MM.1S (cell line): ENCODE results near the gene ZAR1L.

ENCODE experiments used
- DNase-seq: peaks from one replicate; pipeline ENCODE4 v3.0.0-alpha.2; 2015
- H2AFZ ChIP-seq: fragments of 300-600 bp; sonication (generic); 2 replicates; pipeline ENCODE4 v1.6.0; 2016; ENCODE audit warnings: antibody characterized with exemption, low read length
- H3F3A ChIP-seq: fragments of 300-600 bp; sonication (generic); 2 replicates; pipeline ENCODE4 v1.6.1; 2016; ENCODE audit warnings: mild to moderate bottlenecking, antibody characterized with exemption, low read length, moderate library complexity, mixed read lengths; ENCODE audit not compliant: insufficient read depth
- H3K27ac ChIP-seq: fragments of 300-600 bp; sonication (generic); 2 replicates; pipeline ENCODE4 v1.5.1; 2016; ENCODE audit warnings: mild to moderate bottlenecking, low read length
- H3K27me3 ChIP-seq: fragments of 300-600 bp; sonication (generic); replicated peaks from 2 replicates; pipeline ENCODE4 v1.6.0; 2016; ENCODE audit warnings: low read length; ENCODE audit not compliant: insufficient read depth
- H3K36me3 ChIP-seq: fragments of 300-600 bp; sonication (generic); replicated peaks from 2 replicates; pipeline ENCODE4 v1.6.1; 2016; ENCODE audit warnings: mild to moderate bottlenecking, low read length, mixed read lengths; ENCODE audit not compliant: insufficient read depth
- H3K4me1 ChIP-seq: fragments of 300-600 bp; sonication (generic); 2 replicates; pipeline ENCODE4 v1.6.1; 2016; ENCODE audit warnings: low read length, mixed read lengths
- H3K4me2 ChIP-seq: fragments of 300-600 bp; sonication (generic); 2 replicates; pipeline ENCODE4 v1.6.0; 2016; ENCODE audit warnings: low read depth, low read length
- H3K4me3 ChIP-seq: fragments of 300-600 bp; sonication (generic); 2 replicates; pipeline ENCODE4 v1.5.1; 2016; ENCODE audit warnings: low read length, mixed read lengths
- H3K79me2 ChIP-seq: fragments of 300-600 bp; sonication (generic); 2 replicates; pipeline ENCODE4 v1.6.1; 2016; ENCODE audit warnings: mixed run types, low read length, mixed read lengths
- H3K9ac ChIP-seq: fragments of 300-600 bp; sonication (generic); 2 replicates; pipeline ENCODE4 v1.6.1; 2016; ENCODE audit warnings: low read length, mixed read lengths
- H3K9me2 ChIP-seq: fragments of 300-600 bp; sonication (generic); replicated peaks from 2 replicates; pipeline ENCODE4 v1.6.1; 2016; ENCODE audit warnings: mild to moderate bottlenecking, low read length, mixed read lengths; ENCODE audit not compliant: insufficient read depth
- H3K9me3 ChIP-seq: fragments of 300-600 bp; sonication (generic); replicated peaks from 2 replicates; pipeline ENCODE4 v1.6.1; 2016; ENCODE audit warnings: mild to moderate bottlenecking, low read length, mixed read lengths; ENCODE audit not compliant: insufficient read depth
- H4K20me1 ChIP-seq: fragments of 300-600 bp; sonication (generic); 2 replicates; pipeline ENCODE4 v1.6.1; 2016; ENCODE audit warnings: mild to moderate bottlenecking, low read length, moderate library complexity, mixed read lengths; ENCODE audit not compliant: insufficient read depth
- EZH2 ChIP-seq: fragments of 300-600 bp; sonication (generic); optimal IDR thresholded peaks from 2 replicates; pipeline ENCODE3; 2017; ENCODE audit warnings: low read depth, mild to moderate bottlenecking, antibody characterized with exemption, low read length, mixed read lengths
- EZH2phosphoT487 ChIP-seq: fragments of 300-600 bp; sonication (generic); IDR thresholded peaks from 2 replicates; pipeline ENCODE4 v1.6.1; 2018; ENCODE audit warnings: antibody characterized with exemption, low read length
- TF ChIP-seq, protein P1 (sequence below): fragments of 300-600 bp; sonication (generic); IDR thresholded peaks from 2 replicates; pipeline ENCODE4 v1.5.1; 2016; ENCODE audit warnings: antibody characterized with exemption, low read length, mixed read lengths

Gene ZAR1L

DNA sequence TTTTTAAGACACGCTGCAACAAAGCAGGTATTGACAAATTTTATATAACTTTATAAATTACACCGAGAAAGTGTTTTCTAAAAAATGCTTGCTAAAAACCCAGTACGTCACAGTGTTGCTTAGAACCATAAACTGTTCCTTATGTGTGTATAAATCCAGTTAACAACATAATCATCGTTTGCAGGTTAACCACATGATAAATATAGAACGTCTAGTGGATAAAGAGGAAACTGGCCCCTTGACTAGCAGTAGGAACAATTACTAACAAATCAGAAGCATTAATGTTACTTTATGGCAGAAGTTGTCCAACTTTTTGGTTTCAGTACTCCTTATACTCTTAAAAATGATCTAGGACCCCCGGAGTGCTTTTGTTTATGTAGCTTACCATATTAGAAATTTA lies 1.3 kb upstream of the ZAR1L start:
- Histone ChIP-seq H3K9me3 (no peaks in the 10 kb centered on the region), H3K27ac (peak overlapping the region; percentile 90; the same call in 1 of the 2 replicates), H3K4me3 (peak overlapping the region; percentile 76; the same call in 1 of the 2 replicates), H3K4me2 (peak overlapping the region; percentile 90), H3K9me2 (no peaks in the 10 kb centered on the region), H3K4me1 (no peaks in the 10 kb centered on the region), H4K20me1 (no peaks in the 10 kb centered on the region), H3K36me3 (no peaks in the 10 kb centered on the region), H3K27me3 (no peaks in the 10 kb centered on the region), H2AFZ (no peak overlapping the region), H3F3A (no peaks in the 10 kb centered on the region), H3K9ac (peak overlapping the region; percentile 90; the same call in 1 of the 2 replicates), H3K79me2 (no peaks in the 10 kb centered on the region)
- DNase-seq, result no peak
- TF ChIP-seq EZH2phosphoT487 (no peak), EZH2 (no peak)
- TF ChIP-seq, protein P1, sequence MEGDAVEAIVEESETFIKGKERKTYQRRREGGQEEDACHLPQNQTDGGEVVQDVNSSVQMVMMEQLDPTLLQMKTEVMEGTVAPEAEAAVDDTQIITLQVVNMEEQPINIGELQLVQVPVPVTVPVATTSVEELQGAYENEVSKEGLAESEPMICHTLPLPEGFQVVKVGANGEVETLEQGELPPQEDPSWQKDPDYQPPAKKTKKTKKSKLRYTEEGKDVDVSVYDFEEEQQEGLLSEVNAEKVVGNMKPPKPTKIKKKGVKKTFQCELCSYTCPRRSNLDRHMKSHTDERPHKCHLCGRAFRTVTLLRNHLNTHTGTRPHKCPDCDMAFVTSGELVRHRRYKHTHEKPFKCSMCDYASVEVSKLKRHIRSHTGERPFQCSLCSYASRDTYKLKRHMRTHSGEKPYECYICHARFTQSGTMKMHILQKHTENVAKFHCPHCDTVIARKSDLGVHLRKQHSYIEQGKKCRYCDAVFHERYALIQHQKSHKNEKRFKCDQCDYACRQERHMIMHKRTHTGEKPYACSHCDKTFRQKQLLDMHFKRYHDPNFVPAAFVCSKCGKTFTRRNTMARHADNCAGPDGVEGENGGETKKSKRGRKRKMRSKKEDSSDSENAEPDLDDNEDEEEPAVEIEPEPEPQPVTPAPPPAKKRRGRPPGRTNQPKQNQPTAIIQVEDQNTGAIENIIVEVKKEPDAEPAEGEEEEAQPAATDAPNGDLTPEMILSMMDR, result no peak

DNA sequence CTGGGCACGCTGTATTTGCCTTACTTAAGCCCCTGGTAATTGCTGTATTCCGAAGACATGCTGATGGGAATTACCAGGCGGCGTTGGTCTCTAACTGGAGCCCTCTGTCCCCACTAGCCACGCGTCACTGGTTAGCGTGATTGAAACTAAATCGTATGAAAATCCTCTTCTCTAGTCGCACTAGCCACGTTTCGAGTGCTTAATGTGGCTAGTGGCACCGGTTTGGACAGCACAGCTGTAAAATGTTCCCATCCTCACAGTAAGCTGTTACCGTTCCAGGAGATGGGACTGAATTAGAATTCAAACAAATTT lies 821 bp upstream of the ZAR1L start:
- H3K27ac ChIP-seq, result peak overlapping the region; percentile 90
- peak overlapping the region; percentile 76 for H3K4me3 ChIP-seq
- H3K27me3 ChIP-seq, result no peaks in the 10 kb centered on the region
- peak overlapping the region; percentile 90 for H3K9ac ChIP-seq
- TF ChIP-seq, protein P1, result no peak
- no peak for TF ChIP-seq EZH2
- no peak for TF ChIP-seq EZH2phosphoT487
- DNase-seq, result peak; percentile 50
- H3K36me3 ChIP-seq, result no peaks in the 10 kb centered on the region
- no peaks in the 10 kb centered on the region for H3K9me3 ChIP-seq
- no peaks in the 10 kb centered on the region for H3K4me1 ChIP-seq
- H3K9me2 ChIP-seq, result no peaks in the 10 kb centered on the region
- peak overlapping the region; percentile 90 for H3K4me2 ChIP-seq
- no peaks in the 10 kb centered on the region for H4K20me1 ChIP-seq
- no peaks in the 10 kb centered on the region for H3K79me2 ChIP-seq
- H3F3A ChIP-seq, result no peaks in the 10 kb centered on the region
- H2AFZ ChIP-seq, result peak overlapping the region; percentile 61

DNA sequence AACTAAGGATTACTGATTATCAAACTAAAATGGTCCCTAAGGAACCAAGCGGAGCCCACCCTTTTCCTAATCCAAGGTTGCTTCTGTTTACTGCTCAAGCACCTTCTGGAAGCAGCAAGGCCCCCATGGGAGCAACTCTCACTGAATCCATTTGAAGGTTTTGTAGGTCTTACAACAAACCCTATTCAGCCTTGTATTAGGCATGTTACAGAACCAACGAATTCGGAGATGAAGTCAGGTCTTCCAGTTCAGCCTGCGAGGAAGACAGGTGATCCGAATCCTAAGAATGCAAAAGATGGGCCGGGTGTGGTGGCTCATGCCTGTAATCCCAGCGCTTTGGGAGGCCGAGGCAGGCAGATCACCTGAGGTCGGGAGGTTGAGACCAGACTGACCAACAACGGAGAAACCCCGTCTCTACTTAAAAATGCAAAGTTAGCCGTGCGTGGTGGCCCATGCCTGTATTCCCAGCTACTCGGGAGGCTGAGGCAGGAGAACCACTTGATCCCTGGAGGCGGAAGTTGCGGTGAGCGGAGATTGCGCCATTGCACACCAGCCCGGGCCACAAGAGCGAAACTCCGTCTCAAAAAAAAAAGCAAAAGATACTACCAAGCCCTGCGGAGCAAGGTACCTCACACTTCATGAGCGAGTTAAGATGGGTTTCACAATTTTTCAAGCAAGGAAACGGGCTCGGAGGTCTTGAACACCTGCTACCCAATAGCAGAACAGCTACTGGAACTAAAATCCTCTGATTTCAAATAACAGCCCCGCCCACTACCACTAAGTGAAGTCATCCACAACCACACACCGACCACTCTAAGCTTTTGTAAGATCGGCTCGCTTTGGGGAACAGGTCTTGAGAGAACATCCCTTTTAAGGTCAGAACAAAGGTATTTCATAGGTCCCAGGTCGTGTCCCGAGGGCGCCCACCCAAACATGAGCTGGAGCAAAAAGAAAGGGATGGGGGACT lies 609 bp downstream of the ZAR1L start:
- H3K79me2 ChIP-seq, result no peaks in the 10 kb centered on the region
- H3K4me3 ChIP-seq, result peak overlapping the region; percentile 76
- 0 out of 2 replicates have a peak, but pooled peaks cover 6% of the 10 kb centered on the region for H3K4me1 ChIP-seq
- H4K20me1 ChIP-seq, result no peaks in the 10 kb centered on the region
- no peaks in the 10 kb centered on the region for H3K9me3 ChIP-seq
- no peak for TF ChIP-seq EZH2phosphoT487
- no peak for TF ChIP-seq EZH2
- TF ChIP-seq, protein P1, result no peak
- DNase-seq, result peak; percentile 6
- H3K9ac ChIP-seq, result peak overlapping the region; percentile 90
- peaks cover 2% of the 10 kb centered on the region; the same call in 1 of the 2 replicates for H3F3A ChIP-seq
- H3K9me2 ChIP-seq, result no peaks in the 10 kb centered on the region
- H3K36me3 ChIP-seq, result no peaks in the 10 kb centered on the region
- peak overlapping the region; percentile 90 for H3K4me2 ChIP-seq
- H2AFZ ChIP-seq, result peak overlapping the region; percentile 95
- H3K27ac ChIP-seq, result peak overlapping the region; percentile 90
- H3K27me3 ChIP-seq, result no peaks in the 10 kb centered on the region
